ENCODE data around the gene EXOSC1. TPM values are rescaled to one million over a fixed set of nuclear protein-coding genes. Genes with fewer than 3 reads are reported as not detected.

EXOSC1 gene
- total and polyA plus RNA-seq, 2 of the 13 experiments (the other 11 are each of a cell fraction or from before 2014, with no cell fraction given), result 36.3 to 39.9 TPM

DNA sequence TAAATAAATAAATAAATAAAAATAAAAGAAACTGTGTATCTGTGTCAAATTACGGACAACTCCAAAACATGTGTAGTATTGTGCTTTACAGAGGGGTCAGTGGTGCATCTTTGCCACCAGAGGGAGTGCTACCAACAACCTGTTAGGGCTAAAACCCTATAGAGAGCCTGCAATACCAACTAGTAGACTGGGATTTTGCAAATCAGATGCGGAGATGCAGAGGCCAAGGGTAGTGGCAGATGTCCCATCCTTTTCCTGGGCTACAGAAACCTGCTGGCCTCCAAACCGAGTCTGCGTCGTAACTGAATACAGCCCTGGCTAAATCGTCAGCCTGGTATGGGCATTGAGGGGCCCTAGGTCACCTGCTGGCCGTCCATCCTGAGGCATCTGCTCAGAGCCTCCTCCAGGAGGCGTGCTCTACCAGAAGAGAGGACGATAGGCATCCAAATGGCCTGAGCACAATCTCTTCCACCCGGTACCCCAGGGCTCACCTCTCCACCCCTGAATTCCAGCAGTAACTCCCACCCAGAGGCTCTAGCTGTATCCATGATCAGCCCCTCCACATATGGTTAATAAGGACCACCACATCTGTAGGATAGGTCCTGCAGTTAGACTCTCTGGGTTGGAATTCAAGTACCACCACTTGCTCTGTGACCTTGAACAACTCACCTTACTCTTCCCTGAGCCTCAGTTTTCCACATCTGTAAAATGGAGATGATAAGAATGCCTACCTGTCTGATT, 38.4 kb downstream of the EXOSC1 start (continued):
- TF ChIP-seq, protein P1, sequence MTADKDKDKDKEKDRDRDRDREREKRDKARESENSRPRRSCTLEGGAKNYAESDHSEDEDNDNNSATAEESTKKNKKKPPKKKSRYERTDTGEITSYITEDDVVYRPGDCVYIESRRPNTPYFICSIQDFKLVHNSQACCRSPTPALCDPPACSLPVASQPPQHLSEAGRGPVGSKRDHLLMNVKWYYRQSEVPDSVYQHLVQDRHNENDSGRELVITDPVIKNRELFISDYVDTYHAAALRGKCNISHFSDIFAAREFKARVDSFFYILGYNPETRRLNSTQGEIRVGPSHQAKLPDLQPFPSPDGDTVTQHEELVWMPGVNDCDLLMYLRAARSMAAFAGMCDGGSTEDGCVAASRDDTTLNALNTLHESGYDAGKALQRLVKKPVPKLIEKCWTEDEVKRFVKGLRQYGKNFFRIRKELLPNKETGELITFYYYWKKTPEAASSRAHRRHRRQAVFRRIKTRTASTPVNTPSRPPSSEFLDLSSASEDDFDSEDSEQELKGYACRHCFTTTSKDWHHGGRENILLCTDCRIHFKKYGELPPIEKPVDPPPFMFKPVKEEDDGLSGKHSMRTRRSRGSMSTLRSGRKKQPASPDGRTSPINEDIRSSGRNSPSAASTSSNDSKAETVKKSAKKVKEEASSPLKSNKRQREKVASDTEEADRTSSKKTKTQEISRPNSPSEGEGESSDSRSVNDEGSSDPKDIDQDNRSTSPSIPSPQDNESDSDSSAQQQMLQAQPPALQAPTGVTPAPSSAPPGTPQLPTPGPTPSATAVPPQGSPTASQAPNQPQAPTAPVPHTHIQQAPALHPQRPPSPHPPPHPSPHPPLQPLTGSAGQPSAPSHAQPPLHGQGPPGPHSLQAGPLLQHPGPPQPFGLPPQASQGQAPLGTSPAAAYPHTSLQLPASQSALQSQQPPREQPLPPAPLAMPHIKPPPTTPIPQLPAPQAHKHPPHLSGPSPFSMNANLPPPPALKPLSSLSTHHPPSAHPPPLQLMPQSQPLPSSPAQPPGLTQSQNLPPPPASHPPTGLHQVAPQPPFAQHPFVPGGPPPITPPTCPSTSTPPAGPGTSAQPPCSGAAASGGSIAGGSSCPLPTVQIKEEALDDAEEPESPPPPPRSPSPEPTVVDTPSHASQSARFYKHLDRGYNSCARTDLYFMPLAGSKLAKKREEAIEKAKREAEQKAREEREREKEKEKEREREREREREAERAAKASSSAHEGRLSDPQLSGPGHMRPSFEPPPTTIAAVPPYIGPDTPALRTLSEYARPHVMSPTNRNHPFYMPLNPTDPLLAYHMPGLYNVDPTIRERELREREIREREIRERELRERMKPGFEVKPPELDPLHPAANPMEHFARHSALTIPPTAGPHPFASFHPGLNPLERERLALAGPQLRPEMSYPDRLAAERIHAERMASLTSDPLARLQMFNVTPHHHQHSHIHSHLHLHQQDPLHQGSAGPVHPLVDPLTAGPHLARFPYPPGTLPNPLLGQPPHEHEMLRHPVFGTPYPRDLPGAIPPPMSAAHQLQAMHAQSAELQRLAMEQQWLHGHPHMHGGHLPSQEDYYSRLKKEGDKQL (CRISPR knock-in tag; IDR thresholded peaks at IDR 0.05; ENCODE audit: low read depth), result no peak
- TF ChIP-seq ZNF570 (CRISPR knock-in tag; IDR thresholded peaks at IDR 0.05; ENCODE audit: borderline replicate concordance) (no peak), ARID3A (IDR thresholded peaks at IDR 0.05; ENCODE audit: low read depth, low read length) (no peak), ASH2L (IDR thresholded peaks at IDR 0.05; ENCODE audit: insufficient read length, low read depth, low read length) (no peak), SP1 (IDR thresholded peaks at IDR 0.05) (no peak), SP1 (CRISPR knock-in tag; IDR thresholded peaks at IDR 0.05) (0 out of 2 replicates have a peak, but pooled peaks have one; percentile 29), HNRNPH1 (optimal IDR thresholded peaks at IDR 0.05; ENCODE audit: low read depth, low read length) (no peak), NFIC (IDR thresholded peaks at IDR 0.05; ENCODE audit: low read length) (no peak), NBN (conservative IDR thresholded peaks at IDR 0.05) (no peak), NFYC (CRISPR knock-in tag; IDR thresholded peaks at IDR 0.05) (0 out of 2 replicates have a peak, but pooled peaks have one; percentile 4), PLSCR1 (CRISPR knock-in tag; IDR thresholded peaks at IDR 0.05; ENCODE audit: borderline replicate concordance) (no peak), MIER3 (CRISPR knock-in tag; IDR thresholded peaks at IDR 0.05; ENCODE audit: borderline replicate concordance) (peak; percentile 17; the same call in 1 of the 2 replicates), DMAP1 (CRISPR knock-in tag; IDR thresholded peaks at IDR 0.05) (peak; percentile 33; the same call in 1 of the 2 replicates), AGO1 (IDR thresholded peaks at IDR 0.05; ENCODE audit: low read depth, low read length, poor library complexity, severe bottlenecking) (no peak), ZFP62 (CRISPR knock-in tag; IDR thresholded peaks at IDR 0.05) (no peak), ZNF768 (CRISPR knock-in tag; IDR thresholded peaks at IDR 0.05) (no peak)
- TF ChIP-seq, protein P2, sequence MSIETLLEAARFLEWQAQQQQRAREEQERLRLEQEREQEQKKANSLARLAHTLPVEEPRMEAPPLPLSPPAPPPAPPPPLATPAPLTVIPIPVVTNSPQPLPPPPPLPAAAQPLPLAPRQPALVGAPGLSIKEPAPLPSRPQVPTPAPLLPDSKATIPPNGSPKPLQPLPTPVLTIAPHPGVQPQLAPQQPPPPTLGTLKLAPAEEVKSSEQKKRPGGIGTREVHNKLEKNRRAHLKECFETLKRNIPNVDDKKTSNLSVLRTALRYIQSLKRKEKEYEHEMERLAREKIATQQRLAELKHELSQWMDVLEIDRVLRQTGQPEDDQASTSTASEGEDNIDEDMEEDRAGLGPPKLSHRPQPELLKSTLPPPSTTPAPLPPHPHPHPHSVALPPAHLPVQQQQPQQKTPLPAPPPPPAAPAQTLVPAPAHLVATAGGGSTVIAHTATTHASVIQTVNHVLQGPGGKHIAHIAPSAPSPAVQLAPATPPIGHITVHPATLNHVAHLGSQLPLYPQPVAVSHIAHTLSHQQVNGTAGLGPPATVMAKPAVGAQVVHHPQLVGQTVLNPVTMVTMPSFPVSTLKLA (IDR thresholded peaks at IDR 0.05), result no peak
- TF ChIP-seq, protein P3, sequence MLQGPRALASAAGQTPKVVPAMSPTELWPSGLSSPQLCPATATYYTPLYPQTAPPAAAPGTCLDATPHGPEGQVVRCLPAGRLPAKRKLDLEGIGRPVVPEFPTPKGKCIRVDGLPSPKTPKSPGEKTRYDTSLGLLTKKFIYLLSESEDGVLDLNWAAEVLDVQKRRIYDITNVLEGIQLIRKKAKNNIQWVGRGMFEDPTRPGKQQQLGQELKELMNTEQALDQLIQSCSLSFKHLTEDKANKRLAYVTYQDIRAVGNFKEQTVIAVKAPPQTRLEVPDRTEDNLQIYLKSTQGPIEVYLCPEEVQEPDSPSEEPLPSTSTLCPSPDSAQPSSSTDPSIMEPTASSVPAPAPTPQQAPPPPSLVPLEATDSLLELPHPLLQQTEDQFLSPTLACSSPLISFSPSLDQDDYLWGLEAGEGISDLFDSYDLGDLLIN (CRISPR knock-in tag; IDR thresholded peaks at IDR 0.05; ENCODE audit: borderline replicate concordance), result no peak

All from HepG2 (cell line).